Stimulated activated naive CD4-positive, alpha-beta T cell treated with Interleukin-2 at 50 U/mL for 16 hours (primary cell): ENCODE measurements around the gene CTNNA2.

ENCODE experiments used
- DNase-seq: peaks from one replicate; lab custom pipeline; 2025; lab: John Stamatoyannopoulos, UW

The CTNNA2 gene

GRCh38 chr2:79789811-79790210 is 277.0 kb downstream of the CTNNA2 start:
- no peak for DNase-seq

DNA sequence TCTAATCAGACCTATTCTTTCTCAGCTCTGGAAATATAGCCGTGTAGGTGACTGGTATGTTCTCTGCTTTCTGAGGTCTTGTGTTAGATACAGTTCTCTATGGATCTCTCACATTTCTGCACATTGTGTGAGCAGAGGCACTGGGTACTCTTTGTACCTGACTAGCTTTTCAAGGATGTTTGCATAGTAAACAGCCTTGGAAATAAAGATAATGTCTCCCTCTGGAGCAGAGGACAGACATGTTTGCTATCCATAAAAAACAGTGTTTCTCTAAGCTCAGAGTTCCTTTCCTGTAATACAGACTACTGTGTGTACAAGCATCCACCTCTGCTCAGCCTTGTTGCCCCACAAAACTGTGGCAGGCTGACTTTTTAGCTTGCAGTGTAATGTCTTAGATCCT is 279.2 kb downstream of the CTNNA2 start:
- no peak for DNase-seq

- no peak for DNase-seq
Observed at GRCh38 chr2:79793006-79793405, 280.2 kb downstream of the CTNNA2 start.

GRCh38 chr2:79796641-79797040 is 283.8 kb downstream of the CTNNA2 start:
- DNase-seq, result no peak

GRCh38 chr2:79798776-79799175 is 285.9 kb downstream of the CTNNA2 start:
- DNase-seq, result no peak

DNA sequence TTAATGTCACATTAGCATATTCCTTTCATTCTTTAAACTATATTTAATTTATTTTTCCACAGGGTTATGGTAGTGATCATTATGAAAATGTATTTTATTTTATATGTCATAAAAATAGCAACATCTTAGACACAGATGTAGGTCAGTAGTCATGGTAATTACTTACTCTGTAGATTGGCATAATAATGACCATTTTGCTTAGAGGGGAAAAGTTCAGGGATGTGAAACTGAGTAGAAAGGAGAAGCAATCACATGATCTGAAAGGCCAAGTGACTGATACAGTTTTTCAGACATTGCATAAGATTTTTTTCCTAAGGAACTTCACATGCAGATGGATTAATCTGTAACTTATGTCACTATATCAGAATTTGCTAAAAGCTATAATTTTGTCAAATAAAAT is 286.9 kb downstream of the CTNNA2 start:
- DNase-seq, result no peak

DNA sequence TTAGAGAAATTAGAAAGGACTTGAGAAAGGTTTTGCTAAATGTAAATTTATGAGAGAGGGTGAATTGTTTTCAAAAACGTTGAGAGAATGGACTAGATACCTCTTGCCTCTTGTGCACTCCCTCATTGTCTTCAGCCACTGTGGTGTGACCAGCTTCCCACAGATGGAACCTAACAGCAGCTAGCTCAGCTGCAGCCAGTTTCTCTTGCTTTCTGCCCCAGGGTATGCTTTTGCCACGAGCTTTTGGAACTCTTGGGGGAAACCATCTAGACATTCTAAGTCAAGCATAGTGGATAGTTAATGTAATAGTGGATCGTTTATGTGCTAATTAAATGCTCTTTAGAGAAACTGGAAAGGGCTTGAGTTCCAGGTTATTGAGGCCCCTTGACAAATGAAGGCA is 288.2 kb downstream of the CTNNA2 start:
- DNase-seq, result no peak

DNA sequence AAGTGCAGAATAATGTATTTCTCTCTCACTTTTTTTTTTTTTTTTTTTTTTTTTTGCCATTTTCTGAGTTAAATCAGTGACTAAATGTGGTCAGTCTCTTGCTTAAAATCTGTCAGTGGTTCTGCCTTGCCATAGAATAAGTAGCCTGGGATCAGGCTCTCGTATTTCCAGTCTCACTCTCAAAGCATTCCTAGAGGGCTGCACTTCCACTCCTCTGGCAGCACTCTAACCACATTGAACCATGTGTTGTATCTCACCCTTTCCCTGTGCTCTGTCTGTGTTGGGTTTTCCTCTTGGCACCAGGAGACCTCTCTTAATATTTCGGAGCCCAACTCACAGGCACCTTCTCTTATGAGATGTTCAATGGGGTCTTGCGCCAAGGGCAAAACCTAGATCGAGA is 304.4 kb downstream of the CTNNA2 start:
- DNase-seq, result no peak

DNA sequence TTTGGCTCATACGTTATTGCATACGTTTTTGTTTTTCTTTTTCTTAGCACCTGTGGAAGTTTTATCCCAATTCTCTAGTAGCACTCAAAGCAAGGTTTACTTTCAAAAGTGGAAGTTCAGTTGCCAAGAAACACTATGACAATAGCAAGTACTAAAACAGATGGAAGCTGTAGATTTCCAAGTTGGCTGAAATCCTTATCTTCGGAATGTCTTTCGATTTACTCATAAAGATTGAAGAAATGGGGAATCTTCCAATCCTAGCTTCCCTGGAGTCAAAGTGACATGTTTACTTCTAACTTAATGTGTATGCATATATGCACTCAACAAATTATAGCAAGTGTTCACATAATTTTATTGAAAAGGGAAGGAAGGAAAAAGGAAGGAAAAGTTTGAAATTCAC is 307.4 kb downstream of the CTNNA2 start:
- no peak for DNase-seq

- DNase-seq, result no peak
Observed at GRCh38 chr2:79822136-79822535, 309.3 kb downstream of the CTNNA2 start.

DNA sequence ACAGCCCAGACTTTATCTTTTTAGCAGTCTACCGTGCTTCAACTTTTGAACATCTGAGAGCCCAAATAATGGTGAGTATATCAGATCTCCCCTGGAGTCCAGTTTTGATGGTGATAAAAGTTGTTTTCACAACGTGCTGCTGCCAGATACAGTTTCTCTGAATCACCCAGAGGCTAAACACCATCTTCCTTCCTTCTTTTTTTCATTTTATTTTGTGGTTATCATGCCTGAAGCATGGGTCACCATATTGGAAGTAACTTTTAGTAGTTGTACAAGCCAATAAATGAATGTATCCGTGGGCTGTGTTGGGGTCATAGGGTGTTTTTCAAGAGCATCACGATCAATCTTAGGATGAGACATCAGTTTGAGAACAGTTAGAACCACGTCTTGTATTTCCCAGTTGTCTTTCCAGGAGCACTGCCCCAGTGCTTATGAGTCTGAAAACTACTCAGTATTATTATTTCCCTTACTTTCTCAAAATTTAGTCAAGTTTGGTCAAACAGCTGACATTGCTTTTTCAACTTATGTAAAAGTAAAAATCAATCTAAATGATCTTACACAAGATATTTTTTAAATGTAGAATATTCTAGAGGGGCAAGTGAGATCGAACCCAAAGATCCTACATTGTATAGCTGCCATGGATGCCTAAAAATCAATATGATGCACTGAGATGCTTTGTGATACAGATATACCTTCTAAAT is 311.4 kb downstream of the CTNNA2 start:
- no peak for DNase-seq

GRCh38 chr2:79827881-79828280 is 315.0 kb downstream of the CTNNA2 start:
- DNase-seq, result no peak

DNA sequence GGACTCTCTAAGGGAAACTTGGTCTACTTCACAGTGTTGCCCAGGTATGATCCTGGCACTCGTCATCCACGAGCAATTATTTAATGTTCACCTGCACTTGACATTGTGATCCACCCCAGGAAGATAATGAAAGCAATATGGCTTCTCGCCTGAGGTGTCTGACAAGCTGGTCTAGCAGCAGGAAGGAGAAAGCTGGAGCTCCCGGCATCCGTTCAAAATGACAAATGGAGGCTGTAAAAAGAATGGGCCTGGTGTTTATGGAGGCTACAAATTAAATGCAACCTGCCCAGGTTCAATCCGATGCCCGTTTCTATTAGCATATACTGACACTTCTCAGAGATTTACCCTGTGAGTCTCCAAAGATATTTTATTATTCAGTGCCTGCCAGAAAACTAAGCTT is 317.6 kb downstream of the CTNNA2 start:
- DNase-seq, result no peak

- DNase-seq, result no peak
Observed at GRCh38 chr2:79831961-79832360, 319.1 kb downstream of the CTNNA2 start.

DNA sequence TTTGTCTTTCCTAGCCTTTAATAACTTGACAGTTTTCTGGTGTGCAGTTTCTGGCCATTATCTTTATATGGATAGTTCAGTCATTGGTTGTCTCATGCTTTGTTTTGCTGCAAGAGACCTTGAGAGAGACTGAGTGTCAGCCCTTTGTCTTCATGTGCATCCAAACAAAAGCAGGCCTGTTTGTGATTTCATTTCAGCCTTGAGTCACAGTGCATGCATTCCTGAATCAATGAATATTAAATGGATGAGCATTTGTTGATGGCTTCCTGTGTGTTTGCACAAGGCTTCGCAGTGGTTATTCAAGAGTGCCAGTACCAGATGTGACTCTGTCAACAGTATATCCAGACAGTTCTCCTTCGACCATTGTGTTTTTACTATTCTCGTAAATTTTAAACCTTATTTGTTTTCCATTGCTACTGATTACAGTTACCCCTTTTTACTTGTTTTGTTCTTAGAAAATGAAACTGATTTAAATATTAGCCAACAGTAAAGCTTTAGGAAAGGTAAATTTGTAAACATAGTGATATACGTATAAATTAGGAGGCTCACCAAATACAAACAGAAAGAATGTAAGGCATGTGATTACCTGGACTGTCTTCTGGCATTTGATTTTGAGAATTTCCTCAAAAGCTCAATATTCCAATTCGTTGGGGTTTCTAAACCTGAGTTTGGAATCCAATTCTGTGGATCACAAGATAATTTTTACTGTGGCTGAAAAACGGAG is 319.8 kb downstream of the CTNNA2 start:
- DNase-seq, result no peak

DNA sequence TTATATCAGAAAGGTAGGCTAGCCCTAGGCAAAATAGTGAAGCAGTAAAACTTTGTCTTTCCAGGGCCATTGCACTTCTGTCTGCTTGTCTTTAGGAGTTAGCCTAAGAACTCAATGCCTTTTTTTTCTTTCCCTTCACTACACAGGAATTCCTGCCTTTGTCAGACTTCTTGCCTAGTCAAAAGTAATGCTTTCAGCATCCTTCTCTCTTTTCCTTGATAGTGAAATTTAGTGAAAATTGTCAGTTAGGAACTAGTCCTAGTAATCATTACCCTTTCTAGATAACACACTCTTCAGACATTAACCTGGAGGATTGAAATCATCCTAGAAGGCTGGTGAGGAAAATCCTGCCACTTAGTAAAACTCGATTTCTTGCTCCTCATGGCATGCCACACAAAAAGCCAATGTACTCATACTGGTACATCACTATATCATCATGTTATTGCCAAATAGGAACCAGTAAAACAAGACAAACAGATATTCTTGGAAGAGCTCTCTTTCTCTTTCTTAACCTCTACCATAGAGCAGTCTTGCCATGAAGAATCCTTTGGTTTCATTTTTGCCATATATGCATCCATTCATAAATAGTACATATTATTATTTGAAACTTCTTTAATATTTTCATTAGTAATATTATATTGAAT is 320.5 kb downstream of the CTNNA2 start:
- DNase-seq, result no peak

GRCh38 chr2:79835911-79836310 is 323.1 kb downstream of the CTNNA2 start:
- no peak for DNase-seq

DNA sequence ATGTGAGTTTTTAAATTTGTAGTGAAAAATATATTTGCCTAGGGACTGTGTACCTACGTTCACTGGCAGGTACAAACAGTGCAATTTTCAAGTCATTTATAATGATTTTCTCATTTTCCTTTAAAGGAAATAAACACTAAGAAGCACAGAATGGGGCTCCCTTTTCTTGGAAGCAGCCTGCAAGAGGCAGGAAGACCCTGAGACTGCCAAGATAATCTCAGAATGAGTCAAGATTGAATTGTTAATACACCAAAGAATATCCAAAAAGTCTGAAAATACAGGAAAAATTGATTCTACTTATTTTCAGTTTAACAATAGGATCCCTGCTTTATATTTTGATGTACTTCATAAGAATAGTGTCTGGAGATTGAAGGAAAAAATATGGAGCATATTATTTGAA is 331.2 kb downstream of the CTNNA2 start:
- no peak for DNase-seq

DNA sequence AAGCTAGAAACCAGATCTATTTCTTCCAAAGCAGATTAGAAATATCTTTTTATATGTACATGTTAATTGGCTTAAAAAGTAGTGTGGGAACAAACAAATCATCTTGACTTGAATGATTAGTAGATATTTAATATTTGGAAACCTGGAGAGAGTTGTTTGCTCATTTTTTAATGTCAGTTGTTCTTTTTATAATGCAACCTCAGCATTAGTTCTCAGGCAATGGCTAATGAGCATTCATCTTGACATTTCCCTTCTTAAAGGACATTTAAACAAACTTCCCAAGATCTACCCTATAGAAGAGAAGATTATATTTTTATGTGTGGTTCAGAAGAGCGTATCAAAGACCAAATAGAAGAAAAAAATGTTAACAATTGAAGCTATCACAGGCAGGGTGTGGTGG is 334.0 kb downstream of the CTNNA2 start:
- no peak for DNase-seq

DNA sequence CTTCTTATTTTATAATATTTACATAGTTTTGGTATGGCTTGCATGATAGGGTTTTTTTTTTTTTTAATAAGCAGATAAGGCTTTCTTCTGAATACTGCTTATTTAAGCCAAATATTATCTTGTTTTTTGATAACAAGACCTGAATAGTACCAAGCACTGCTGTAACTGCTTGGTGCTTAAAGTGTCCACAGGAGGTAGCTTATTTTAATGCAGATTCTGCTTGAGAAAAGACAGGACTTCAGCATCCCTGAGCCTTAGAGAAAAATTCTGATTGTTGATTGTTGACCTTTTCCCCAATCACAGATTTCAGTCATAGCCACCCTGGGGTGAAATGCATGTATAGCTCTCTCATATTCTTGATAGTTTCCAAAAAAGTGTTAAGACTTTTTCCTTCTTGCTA is 336.4 kb downstream of the CTNNA2 start:
- DNase-seq, result no peak

DNA sequence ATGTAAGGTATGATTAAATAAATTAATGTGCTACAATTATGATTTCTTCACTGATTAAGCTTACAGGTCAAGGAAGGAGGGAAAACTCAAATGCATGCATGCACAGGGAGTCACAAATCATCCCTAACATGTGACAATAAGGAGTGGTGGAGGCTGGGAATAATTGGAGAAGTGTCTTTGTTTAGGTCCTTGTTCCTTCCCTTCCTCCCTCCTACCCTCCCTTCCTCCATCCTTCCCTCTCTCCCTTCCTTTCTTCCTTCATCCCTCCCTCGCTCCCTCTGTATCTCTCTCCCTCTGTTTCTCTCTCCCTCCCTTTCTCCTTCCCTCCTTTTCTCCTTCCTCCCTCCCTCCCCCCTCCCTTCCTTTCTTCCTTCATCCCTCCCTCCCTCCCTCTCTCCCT is 337.1 kb downstream of the CTNNA2 start:
- no peak for DNase-seq

GRCh38 chr2:79850912-79851311 is 338.1 kb downstream of the CTNNA2 start:
- no peak for DNase-seq

- no peak for DNase-seq
Observed at GRCh38 chr2:79855264-79856006, 342.6 kb downstream of the CTNNA2 start.
